LNCaP clone FGC (cell line): ENCODE data around the gene ATG5.
"Not testable (repeated sequence)": the region's sequence is repeated elsewhere in the genome, so short reads cannot be mapped to it uniquely, and the experiment has no call there.

Experiments used
- DNase-seq: peaks from one replicate; pipeline ENCODE4 v3.0.0-alpha.2; 2011; ENCODE audit warnings: low read depth
- H3K4me3 ChIP-seq: 2 replicates; pipeline ENCODE4 v1.5.1; 2011; ENCODE audit warnings: mild to moderate bottlenecking, low read depth, low read length, control low read depth
- CTCF ChIP-seq: IDR thresholded peaks from 2 replicates; pipeline ENCODE4 v1.5.1; 2012; ENCODE audit warnings: mild to moderate bottlenecking; ENCODE audit not compliant: control insufficient read depth, insufficient read depth; ENCODE audit errors: extremely low read depth

The ATG5 gene

DNA sequence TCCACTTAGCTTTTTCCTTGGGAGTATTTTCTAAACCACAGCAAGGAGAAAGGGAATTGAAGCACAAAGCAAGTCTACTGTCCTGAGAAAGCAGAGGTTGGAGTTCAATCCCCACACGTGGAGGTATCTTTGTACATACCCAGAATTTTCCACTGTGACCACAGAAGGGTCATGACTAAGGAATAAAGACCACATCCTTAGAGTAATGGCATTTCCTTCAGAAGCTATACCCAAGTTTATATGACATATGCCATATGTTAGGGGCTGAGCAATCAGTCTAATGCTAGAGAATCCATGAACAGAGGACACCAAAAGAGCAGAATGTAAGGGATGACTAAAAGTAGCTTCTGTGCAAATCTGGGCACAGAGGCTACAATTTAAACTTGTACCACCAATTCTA is 46.4 kb downstream of the ATG5 start:
- DNase-seq = no peak
- H3K4me3 ChIP-seq = no peak overlapping the region
- TF ChIP-seq CTCF = no peak

- no peak for TF ChIP-seq CTCF
- H3K4me3 ChIP-seq = no peak overlapping the region
- DNase-seq = peak; percentile 75
These were observed 49.9 kb downstream of the ATG5 start for GRCh38 chr6:106275692-106276091.

DNA sequence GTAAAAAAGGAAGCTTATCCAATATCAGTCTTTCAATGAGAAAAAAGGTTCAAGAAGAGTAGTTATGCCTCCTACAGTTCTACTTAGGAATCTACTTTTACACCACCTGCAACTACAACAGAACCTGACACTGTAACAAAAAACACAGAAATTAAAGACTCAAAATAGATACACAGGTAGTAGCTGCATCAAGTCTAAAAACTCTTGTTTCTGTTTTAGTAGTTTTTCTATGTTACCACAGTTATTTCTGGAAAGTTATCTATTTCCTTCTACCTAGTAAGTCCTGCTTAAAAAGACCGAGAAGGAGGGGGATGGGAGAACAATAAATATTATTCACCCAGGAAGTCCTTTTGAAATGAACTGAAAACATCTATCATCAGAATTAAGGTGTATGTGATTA is 52.5 kb downstream of the ATG5 start:
- TF ChIP-seq CTCF = no peak
- no peak for DNase-seq
- no peak overlapping the region for H3K4me3 ChIP-seq

GRCh38 chr6:106272287-106272686 is 53.3 kb downstream of the ATG5 start:
- TF ChIP-seq CTCF = no peak
- H3K4me3 ChIP-seq = no peak overlapping the region
- no peak for DNase-seq

- TF ChIP-seq CTCF = no peak
- H3K4me3 ChIP-seq = no peak overlapping the region
- no peak for DNase-seq
These were observed 55.1 kb downstream of the ATG5 start for GRCh38 chr6:106270414-106270813.

DNA sequence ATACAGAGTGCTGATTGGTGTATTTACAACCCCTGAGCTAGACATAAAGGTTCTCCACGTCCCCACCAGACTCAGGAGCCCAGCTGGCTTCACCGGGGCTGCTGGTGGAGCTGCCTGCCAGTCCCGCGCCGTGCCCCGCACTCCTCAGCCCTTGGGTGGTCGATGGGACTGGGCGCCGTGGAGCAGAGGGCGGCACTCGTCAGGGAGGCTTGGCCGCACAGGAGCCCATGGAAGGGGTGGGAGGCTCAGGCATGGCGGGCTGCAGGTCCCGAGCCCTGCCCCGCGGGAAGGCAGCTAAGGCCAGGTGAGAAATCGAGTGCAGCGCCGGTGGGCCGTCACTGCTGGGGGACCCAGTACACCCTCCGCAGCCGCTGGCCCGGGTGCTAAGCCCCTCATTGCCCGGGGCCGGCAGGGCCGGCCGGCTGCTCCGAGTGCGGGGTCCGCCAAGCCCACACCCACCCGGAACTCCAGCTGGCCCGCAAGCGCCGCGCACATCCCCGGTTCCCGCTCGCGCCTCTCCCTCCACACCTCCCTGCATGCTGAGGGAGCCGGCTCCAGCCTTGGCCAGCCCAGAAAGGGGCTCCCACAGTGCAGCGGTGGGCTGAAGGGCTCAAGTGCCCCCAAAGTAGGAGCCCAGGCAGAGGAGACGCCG is 56.2 kb downstream of the ATG5 start:
- H3K4me3 ChIP-seq, DNase-seq: not testable (repeated sequence)

GRCh38 chr6:106268500-106268899 is 57.1 kb downstream of the ATG5 start:
- H3K4me3 ChIP-seq, DNase-seq: not testable (repeated sequence)

GRCh38 chr6:106264433-106264832 is 61.1 kb downstream of the ATG5 start:
- not testable (repeated sequence) for DNase-seq, H3K4me3 ChIP-seq

DNA sequence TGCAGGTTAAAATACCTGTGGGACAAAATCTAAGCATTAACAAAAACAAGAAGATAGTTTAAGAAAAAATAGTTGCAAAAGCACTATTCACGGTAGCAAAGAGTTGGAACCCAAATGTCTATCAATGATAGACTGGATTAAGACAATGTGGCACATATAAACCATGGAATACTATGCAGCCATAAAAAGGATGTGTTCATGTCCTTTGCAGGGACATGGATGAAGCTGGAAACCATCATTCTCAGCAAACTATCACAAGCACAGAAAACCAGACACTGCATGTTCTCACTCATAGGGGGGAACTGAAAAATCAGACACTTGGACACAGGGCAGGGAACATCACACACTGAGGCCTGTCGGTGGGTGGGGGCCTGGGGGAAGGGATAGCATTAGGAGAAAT is 65.8 kb downstream of the ATG5 start:
- DNase-seq, H3K4me3 ChIP-seq: not testable (repeated sequence)
